ENCODE measurements around the gene ZNF775.

ZNF775 gene

DNA sequence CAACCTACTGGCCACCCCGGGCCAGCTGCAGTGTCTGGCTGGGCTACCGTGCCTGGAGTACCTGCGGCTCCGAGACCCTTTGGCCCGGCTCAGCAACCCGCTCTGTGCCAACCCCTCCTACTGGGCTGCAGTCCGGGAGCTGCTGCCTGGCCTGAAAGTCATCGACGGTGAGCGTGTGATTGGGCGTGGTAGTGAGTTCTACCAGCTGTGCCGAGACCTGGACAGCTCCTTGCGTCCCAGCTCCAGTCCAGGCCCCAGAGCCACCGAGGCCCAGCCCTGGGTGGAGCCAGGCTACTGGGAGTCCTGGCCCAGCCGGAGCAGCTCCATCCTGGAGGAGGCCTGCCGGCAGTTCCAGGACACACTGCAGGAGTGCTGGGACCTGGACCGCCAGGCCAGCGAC, 42.0 kb upstream of the ZNF775 start:
- DNase-seq (ENCODE audit: low read depth in 1 of 2, low spot score in 1 of 2): no peak
- Histone ChIP-seq H3K4me3 (replicated peaks; ENCODE audit: insufficient read depth, low read length) (no peak overlapping the region), H3K27ac (replicated peaks) (no peak overlapping the region), H3K27me3 (ENCODE audit: insufficient read depth, poor library complexity, severe bottlenecking) (peaks cover 7% of the 10 kb centered on the region)
- TF ChIP-seq, protein P1, sequence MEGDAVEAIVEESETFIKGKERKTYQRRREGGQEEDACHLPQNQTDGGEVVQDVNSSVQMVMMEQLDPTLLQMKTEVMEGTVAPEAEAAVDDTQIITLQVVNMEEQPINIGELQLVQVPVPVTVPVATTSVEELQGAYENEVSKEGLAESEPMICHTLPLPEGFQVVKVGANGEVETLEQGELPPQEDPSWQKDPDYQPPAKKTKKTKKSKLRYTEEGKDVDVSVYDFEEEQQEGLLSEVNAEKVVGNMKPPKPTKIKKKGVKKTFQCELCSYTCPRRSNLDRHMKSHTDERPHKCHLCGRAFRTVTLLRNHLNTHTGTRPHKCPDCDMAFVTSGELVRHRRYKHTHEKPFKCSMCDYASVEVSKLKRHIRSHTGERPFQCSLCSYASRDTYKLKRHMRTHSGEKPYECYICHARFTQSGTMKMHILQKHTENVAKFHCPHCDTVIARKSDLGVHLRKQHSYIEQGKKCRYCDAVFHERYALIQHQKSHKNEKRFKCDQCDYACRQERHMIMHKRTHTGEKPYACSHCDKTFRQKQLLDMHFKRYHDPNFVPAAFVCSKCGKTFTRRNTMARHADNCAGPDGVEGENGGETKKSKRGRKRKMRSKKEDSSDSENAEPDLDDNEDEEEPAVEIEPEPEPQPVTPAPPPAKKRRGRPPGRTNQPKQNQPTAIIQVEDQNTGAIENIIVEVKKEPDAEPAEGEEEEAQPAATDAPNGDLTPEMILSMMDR (IDR thresholded peaks at IDR 0.05; ENCODE audit: insufficient read depth, low read length): no peak
- TF ChIP-seq SPI1 (IDR thresholded peaks at IDR 0.05; ENCODE audit: borderline replicate concordance, low read depth) (no peak), POLR2AphosphoS5 (IDR thresholded peaks at IDR 0.05; ENCODE audit: low read depth) (no peak), GABPA (IDR thresholded peaks at IDR 0.05; ENCODE audit: low read depth) (no peak)
- TF ChIP-seq, protein P2, sequence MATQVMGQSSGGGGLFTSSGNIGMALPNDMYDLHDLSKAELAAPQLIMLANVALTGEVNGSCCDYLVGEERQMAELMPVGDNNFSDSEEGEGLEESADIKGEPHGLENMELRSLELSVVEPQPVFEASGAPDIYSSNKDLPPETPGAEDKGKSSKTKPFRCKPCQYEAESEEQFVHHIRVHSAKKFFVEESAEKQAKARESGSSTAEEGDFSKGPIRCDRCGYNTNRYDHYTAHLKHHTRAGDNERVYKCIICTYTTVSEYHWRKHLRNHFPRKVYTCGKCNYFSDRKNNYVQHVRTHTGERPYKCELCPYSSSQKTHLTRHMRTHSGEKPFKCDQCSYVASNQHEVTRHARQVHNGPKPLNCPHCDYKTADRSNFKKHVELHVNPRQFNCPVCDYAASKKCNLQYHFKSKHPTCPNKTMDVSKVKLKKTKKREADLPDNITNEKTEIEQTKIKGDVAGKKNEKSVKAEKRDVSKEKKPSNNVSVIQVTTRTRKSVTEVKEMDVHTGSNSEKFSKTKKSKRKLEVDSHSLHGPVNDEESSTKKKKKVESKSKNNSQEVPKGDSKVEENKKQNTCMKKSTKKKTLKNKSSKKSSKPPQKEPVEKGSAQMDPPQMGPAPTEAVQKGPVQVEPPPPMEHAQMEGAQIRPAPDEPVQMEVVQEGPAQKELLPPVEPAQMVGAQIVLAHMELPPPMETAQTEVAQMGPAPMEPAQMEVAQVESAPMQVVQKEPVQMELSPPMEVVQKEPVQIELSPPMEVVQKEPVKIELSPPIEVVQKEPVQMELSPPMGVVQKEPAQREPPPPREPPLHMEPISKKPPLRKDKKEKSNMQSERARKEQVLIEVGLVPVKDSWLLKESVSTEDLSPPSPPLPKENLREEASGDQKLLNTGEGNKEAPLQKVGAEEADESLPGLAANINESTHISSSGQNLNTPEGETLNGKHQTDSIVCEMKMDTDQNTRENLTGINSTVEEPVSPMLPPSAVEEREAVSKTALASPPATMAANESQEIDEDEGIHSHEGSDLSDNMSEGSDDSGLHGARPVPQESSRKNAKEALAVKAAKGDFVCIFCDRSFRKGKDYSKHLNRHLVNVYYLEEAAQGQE (IDR thresholded peaks at IDR 0.05; ENCODE audit: insufficient replicate concordance, low read depth): no peak

DNA sequence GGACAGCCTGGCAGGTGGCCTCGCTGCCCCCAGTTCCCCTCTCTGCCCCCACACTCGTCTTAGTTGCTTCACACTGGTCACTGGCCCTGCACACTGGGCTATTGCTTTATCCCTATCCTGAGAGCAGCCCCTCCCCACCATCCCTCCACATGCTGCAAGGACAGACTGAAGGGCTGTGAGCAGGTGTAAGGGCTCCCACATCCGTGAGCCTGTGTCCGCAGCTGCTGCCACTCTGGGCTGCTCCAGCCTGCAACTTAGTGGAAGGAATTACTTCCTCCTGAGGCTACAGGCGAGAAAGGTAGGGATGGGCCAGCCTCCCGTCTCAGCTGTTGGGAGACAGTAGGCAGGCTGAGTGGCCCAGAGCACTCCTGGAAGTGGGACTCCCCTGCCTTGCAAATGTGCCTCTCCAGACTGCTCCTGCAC, 41.5 kb upstream of the ZNF775 start:
- no peak for TF ChIP-seq SPI1 (IDR thresholded peaks at IDR 0.05; ENCODE audit: borderline replicate concordance, low read depth)
- TF ChIP-seq, protein P1 (IDR thresholded peaks at IDR 0.05; ENCODE audit: insufficient read depth, low read length): no peak
- TF ChIP-seq, protein P2 (IDR thresholded peaks at IDR 0.05; ENCODE audit: insufficient replicate concordance, low read depth): no peak
- TF ChIP-seq POLR2AphosphoS5 (IDR thresholded peaks at IDR 0.05; ENCODE audit: low read depth): no peak
- no peak for TF ChIP-seq GABPA (IDR thresholded peaks at IDR 0.05; ENCODE audit: low read depth)
- Histone ChIP-seq H3K27ac (replicated peaks) (no peak overlapping the region), H3K27me3 (ENCODE audit: insufficient read depth, poor library complexity, severe bottlenecking) (peaks cover 7% of the 10 kb centered on the region), H3K4me3 (replicated peaks; ENCODE audit: insufficient read depth, low read length) (no peak overlapping the region)
- DNase-seq (ENCODE audit: low read depth in 1 of 2, low spot score in 1 of 2): no peak

GRCh38 chr7:150338166-150338829, 40.8 kb upstream of the ZNF775 start:
- Histone ChIP-seq H3K27ac (replicated peaks) (no peak overlapping the region), H3K4me3 (replicated peaks; ENCODE audit: insufficient read depth, low read length) (no peak overlapping the region), H3K27me3 (ENCODE audit: insufficient read depth, poor library complexity, severe bottlenecking) (peaks cover 7% of the 10 kb centered on the region)
- TF ChIP-seq SPI1 (IDR thresholded peaks at IDR 0.05; ENCODE audit: borderline replicate concordance, low read depth): 0 out of 2 replicates have a peak, but pooled peaks have one; percentile 4
- TF ChIP-seq, protein P1 (IDR thresholded peaks at IDR 0.05; ENCODE audit: insufficient read depth, low read length): no peak
- no peak for DNase-seq (ENCODE audit: low read depth in 1 of 2, low spot score in 1 of 2)

DNA sequence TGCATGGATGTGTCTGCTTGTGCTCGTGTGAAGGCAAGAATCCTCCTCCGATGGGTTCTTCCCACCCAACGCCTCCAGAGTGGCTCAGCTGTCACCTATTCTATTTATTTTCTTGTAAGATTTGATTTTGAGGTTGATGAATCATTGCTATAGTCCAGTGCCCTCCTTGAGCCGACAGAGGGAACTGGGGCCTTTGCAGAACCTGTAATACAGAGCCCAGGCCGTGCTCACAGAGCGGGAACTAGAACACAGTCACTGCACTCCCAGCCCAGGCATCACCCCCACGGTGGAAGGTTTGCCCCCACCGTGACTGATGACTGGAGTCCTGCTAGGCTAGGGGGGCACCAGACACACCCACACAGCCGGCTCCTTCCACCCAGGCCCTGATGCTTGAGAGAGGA, 39.7 kb upstream of the ZNF775 start:
- no peak overlapping the region for H3K27ac ChIP-seq (replicated peaks)
- H3K4me3 ChIP-seq (replicated peaks; ENCODE audit: insufficient read depth, low read length): no peak overlapping the region
- TF ChIP-seq SPI1 (IDR thresholded peaks at IDR 0.05; ENCODE audit: borderline replicate concordance, low read depth): no peak
- TF ChIP-seq GABPA (IDR thresholded peaks at IDR 0.05; ENCODE audit: low read depth): no peak
- no peak for TF ChIP-seq POLR2AphosphoS5 (IDR thresholded peaks at IDR 0.05; ENCODE audit: low read depth)
- TF ChIP-seq, protein P1 (IDR thresholded peaks at IDR 0.05; ENCODE audit: insufficient read depth, low read length): no peak
- TF ChIP-seq, protein P2 (IDR thresholded peaks at IDR 0.05; ENCODE audit: insufficient replicate concordance, low read depth): no peak
- no peak for DNase-seq (ENCODE audit: low read depth in 1 of 2, low spot score in 1 of 2)
- H3K27me3 ChIP-seq (ENCODE audit: insufficient read depth, poor library complexity, severe bottlenecking): peaks cover 7% of the 10 kb centered on the region

All from HL-60 (cell line).